Activated CD8-positive, alpha-beta memory T cell treated with anti-CD3 and anti-CD28 coated beads for 24 hours (primary cell): ENCODE results near the gene CEACAM7.

Source experiments
- DNase-seq: peaks from one replicate; pipeline ENCODE4 v3.0.0-alpha.2; 2020

Gene CEACAM7

DNA sequence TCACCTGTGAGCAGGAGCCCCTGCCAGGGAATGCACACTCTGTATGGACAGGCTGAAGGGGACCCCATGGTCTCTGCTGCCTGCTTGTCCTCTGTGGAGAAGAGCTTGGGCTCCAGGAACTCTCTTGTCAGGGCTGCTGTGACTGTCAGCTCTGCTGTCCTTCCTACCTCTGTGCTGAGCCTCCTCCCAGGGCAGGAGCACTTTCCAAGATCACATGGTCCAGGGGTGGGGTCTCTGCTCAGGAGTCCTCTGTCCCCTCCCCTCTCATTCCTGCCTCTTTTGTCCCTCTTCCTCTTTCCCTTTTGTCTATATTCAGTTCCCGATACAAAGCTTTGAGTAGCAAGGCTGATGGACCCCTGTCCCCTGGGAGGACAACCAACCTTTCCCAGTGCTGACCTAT lies at the start of gene CEACAM7:
TSS of gene CEACAM7 (minus strand) at position 173 of the 400 bp plus-strand sequence. CDS start at position 68, 105 bp downstream.
- no peak for DNase-seq

DNA sequence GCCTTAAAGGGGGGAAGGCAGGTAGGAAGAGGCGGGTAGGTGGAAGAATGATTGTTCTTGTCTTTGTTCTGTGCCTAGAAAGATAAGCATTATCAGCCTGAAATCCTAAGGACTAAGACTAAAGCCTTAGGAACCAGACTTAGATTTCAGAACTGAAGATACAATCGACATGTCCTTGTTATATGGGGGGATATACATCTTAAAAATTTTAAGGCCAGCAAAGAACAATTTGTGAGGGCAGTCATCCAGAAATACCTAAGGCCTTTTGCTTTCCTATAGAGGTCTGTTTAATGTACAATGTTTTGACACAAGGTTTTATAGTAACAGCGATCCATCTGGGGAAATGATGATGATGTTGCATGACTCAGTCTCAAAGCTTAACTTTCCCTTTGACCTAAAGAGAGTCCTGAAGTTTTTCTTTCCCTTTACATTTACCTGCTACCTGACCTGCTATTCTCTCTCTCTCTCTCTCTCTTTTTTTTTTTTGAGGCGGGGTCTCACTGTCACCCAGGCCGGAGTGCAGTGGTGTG lies 47.1 kb upstream of the CEACAM7 start:
- no peak for DNase-seq

DNA sequence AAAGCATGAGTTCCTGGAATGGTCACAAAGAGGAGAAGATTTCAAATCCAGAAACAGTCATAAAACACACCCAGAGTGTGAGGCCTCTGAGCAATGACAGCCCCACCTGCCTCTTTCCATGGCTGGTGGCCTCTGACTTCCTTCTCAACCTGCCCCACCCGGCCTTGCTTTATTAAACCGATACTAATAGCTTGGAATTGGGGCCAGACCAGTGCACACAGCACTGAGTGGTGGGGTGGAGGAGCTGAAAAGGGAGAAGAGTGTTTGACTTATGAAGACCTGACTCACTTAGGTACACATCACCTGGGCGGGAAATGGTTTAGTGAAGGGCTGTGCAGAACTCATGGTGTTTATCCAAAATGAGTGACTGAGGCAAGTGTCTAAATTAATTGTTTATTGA lies 46.5 kb upstream of the CEACAM7 start:
- no peak for DNase-seq

DNA sequence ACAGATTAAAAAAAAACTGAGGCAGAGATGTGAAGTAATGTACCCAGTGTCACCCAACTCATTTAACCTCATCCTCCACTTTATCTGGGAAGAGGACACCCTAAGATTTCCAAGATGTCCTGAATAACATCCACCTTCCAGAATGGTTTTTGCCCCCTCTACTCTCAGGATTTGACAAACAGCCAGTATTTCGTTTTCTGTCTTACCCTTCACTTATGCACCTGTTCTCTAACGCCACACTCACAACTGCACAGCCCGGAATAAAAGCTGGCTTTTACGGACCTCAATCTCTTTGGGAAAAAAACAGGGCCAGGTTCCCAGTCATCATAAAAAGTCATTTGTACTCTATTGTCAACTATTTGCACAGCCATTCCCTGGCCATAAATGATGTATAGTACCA lies 46.1 kb upstream of the CEACAM7 start:
- DNase-seq = no peak

DNA sequence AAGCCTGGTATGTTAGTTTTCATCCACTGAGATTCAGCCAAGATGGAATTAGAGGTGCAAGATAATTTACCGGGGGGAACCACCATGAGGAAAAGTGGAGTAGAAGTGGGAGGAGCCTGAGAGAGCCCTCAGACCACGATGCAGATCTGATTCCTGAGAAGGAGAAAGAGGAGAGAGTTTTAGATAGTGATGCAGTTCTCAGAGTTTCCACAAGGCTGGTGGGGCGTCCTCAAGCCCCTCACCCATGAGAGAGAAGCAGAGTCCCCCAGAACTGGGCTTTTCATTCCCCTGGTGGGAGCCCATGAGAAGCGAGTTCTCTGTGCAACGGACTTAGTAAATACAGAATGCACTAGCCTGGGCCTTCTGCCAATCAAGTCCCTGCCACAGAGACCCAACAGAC lies 38.4 kb upstream of the CEACAM7 start:
- no peak for DNase-seq

DNA sequence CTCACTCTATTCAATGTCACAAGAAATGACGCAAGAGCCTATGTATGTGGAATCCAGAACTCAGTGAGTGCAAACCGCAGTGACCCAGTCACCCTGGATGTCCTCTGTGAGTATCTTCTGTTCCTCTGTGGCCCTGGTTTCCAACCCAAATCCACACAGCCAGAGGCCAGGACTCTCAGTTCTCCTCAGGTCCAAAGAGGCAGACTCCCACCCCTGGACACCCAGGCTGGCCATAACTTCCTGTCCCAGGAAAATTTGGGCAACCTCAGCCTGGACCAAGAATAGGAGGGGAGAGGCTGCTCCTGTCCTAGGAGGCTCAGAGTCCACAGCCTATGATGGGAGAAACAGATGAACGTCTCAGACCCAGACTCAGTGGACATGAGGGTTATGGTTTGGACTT lies 32.0 kb upstream of the CEACAM7 start:
- DNase-seq = no peak

DNA sequence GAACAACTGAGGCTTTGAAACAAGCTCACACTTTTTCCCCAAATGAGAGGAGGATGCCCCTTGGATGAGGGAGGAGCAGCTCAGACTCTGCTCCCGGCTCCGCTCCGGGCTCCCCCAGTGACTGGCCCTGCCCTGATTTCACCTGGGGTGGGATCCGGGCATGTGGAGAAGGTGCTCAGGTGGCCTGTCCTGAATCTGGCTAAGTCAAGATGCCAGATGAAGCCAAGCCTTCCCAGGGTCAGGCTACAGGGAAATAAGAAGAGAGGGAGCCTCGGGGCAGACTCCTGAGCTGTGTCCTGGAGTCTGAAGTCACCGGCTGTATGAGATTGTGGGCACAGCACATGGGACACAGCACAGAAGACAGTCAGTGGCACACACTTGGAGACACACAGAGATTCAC lies 30.7 kb upstream of the CEACAM7 start:
- no peak for DNase-seq

DNA sequence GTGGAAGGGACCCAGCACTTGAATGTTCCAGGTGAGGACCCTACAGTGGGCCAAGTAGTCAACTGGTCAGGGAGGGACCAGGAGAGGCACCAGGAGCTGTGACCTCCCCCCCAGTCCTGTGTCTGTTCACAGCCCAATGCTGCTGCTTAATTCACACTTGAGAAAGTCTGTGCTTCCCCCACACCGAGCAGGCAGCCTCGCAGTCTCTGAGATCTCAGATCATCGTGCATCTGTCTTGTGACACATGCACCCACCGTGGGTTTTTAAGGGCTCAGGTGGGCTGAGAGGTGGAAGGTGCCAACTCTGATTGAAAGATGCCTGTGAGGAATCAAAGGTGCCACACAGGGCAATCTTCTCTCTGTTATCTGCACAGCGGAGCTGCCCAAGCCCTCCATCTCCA lies 26.5 kb upstream of the CEACAM7 start:
- no peak for DNase-seq

DNA sequence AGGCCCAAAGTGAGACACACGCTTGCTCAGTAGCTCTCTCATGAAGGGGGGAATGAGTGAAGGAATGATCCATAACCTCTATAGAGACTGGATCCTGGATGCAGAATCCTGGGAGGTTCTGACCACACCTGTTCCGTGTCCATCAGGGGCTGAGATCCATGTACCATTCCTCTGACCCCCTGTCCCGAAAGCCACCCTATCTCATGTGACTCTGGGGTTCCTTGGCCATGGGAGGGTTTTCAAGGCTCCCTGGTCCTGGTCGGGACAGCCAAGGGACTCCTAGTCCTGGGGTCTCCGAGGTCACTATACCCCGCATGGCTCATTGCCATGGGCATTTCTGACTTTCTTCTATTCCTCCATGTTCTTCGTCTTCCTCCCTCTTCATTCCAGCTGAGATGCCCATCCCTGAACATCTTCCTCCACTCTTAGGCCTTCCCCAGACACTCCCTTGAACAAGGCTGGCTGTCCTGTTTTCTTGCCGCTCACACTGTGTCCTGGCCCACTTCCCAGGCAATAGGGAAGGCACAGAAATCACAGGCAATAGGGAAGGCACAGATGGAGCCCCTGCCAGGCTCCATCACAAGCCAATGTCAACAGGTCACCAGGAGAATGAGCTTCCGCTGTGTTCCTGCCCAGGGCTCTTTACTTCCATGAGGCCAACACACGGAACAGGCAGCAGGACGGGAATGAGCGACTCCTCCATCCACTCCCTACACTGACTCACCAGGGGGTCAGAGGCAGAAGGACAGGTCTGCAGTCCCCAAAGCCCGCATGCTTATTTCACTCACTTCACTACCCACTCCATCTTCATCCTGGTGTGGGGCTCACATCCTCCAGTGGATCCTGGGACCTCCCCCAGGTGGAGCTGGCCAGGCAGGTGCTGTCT lies 23.5 kb upstream of the CEACAM7 start:
- DNase-seq = peak; percentile 37

DNA sequence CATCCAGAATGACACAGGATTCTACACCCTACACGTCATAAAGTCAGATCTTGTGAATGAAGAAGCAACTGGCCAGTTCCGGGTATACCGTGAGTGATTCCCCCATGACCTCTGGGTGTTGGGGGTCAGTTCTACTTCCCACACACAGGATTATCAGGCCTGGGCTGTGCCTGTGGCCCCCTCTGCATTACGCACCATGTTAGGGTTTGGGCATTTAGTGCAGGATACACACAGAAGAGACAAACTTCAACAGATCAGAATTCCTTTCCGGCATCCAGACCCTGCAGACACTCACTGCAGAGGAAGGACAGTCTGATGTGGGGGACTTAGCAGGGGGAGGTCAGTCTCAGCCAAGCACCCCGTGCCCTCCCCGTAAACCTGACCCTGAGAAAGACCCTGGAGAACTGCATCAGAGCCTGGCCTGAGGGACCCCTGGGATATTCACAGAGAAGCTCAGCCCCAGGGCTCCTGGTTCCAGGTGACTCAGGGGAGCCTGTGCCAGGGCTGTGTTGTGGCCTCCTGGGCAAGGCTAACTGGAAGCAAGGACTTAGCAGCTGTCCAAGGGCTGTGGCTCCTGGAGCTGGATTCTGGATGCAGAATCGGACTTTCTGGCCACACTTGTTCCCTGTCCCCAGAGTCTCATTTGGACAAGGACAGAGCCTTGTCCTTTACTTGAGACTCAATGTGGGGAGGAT lies 22.0 kb upstream of the CEACAM7 start:
- peak; percentile 56 for DNase-seq

DNA sequence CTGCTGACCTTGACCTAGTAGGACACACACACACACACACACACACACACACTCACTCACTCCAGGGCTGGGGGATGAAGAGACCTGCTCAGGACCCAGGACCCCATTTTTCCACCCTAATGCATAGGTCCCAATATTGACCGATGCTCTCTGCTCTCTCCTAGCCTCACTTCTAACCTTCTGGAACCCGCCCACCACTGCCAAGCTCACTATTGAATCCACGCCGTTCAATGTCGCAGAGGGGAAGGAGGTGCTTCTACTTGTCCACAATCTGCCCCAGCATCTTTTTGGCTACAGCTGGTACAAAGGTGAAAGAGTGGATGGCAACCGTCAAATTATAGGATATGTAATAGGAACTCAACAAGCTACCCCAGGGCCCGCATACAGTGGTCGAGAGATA lies 21.4 kb upstream of the CEACAM7 start:
- DNase-seq = peak; percentile 37

DNA sequence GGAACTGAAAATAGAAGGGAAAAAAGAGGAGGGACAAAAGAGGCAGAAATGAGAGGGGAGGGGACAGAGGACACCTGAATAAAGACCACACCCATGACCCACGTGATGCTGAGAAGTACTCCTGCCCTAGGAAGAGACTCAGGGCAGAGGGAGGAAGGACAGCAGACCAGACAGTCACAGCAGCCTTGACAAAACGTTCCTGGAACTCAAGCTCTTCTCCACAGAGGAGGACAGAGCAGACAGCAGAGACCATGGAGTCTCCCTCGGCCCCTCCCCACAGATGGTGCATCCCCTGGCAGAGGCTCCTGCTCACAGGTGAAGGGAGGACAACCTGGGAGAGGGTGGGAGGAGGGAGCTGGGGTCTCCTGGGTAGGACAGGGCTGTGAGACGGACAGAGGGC lies 20.4 kb upstream of the CEACAM7 start, which contains the start of gene CEACAM5:
TSS of gene CEACAM5 (plus strand) at position 146 of the 400 bp plus-strand sequence. CDS start at position 252, 106 bp downstream.
- peak; percentile 37 for DNase-seq

DNA sequence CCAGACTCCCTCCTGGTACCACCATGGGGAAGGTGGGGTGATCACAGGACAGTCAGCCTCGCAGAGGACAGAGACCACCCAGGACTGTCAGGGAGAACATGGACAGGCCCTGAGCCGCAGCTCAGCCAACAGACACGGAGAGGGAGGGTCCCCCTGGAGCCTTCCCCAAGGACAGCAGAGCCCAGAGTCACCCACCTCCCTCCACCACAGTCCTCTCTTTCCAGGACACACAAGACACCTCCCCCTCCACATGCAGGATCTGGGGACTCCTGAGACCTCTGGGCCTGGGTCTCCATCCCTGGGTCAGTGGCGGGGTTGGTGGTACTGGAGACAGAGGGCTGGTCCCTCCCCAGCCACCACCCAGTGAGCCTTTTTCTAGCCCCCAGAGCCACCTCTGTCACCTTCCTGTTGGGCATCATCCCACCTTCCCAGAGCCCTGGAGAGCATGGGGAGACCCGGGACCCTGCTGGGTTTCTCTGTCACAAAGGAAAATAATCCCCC lies 19.9 kb upstream of the CEACAM7 start:
- DNase-seq = peak; percentile 54

DNA sequence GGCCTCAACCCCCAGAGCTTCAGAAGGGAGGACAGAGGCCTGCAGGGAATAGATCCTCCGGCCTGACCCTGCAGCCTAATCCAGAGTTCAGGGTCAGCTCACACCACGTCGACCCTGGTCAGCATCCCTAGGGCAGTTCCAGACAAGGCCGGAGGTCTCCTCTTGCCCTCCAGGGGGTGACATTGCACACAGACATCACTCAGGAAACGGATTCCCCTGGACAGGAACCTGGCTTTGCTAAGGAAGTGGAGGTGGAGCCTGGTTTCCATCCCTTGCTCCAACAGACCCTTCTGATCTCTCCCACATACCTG lies 19.4 kb upstream of the CEACAM7 start:
- DNase-seq = no peak

DNA sequence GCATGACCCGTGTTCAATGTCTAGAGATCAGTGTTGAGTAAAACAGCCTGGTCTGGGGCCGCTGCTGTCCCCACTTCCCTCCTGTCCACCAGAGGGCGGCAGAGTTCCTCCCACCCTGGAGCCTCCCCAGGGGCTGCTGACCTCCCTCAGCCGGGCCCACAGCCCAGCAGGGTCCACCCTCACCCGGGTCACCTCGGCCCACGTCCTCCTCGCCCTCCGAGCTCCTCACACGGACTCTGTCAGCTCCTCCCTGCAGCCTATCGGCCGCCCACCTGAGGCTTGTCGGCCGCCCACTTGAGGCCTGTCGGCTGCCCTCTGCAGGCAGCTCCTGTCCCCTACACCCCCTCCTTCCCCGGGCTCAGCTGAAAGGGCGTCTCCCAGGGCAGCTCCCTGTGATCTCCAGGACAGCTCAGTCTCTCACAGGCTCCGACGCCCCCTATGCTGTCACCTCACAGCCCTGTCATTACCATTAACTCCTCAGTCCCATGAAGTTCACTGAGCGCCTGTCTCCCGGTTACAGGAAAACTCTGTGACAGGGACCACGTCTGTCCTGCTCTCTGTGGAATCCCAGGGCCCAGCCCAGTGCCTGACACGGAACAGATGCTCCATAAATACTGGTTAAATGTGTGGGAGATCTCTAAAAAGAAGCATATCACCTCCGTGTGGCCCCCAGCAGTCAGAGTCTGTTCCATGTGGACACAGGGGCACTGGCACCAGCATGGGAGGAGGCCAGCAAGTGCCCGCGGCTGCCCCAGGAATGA lies 18.9 kb upstream of the CEACAM7 start:
- peak; percentile 89 for DNase-seq

DNA sequence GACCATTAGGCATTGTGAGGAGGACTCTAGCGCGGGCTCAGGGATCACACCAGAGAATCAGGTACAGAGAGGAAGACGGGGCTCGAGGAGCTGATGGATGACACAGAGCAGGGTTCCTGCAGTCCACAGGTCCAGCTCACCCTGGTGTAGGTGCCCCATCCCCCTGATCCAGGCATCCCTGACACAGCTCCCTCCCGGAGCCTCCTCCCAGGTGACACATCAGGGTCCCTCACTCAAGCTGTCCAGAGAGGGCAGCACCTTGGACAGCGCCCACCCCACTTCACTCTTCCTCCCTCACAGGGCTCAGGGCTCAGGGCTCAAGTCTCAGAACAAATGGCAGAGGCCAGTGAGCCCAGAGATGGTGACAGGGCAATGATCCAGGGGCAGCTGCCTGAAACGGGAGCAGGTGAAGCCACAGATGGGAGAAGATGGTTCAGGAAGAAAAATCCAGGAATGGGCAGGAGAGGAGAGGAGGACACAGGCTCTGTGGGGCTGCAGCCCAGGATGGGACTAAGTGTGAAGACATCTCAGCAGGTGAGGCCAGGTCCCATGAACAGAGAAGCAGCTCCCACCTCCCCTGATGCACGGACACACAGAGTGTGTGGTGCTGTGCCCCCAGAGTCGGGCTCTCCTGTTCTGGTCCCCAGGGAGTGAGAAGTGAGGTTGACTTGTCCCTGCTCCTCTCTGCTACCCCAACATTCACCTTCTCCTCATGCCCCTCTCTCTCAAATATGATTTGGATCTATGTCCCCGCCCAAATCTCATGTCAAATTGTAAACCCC lies 17.5 kb upstream of the CEACAM7 start:
- peak; percentile 69 for DNase-seq

DNA sequence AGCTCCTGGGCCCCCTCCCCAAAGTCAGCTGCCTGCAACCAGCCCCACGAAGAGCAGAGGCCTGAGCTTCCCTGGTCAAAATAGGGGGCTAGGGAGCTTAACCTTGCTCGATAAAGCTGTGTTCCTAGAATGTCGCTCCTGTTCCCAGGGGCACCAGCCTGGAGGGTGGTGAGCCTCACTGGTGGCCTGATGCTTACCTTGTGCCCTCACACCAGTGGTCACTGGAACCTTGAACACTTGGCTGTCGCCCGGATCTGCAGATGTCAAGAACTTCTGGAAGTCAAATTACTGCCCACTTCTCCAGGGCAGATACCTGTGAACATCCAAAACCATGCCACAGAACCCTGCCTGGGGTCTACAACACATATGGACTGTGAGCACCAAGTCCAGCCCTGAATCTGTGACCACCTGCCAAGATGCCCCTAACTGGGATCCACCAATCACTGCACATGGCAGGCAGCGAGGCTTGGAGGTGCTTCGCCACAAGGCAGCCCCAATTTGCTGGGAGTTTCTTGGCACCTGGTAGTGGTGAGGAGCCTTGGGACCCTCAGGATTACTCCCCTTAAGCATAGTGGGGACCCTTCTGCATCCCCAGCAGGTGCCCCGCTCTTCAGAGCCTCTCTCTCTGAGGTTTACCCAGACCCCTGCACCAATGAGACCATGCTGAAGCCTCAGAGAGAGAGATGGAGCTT lies 15.7 kb upstream of the CEACAM7 start:
- peak; percentile 40 for DNase-seq

DNA sequence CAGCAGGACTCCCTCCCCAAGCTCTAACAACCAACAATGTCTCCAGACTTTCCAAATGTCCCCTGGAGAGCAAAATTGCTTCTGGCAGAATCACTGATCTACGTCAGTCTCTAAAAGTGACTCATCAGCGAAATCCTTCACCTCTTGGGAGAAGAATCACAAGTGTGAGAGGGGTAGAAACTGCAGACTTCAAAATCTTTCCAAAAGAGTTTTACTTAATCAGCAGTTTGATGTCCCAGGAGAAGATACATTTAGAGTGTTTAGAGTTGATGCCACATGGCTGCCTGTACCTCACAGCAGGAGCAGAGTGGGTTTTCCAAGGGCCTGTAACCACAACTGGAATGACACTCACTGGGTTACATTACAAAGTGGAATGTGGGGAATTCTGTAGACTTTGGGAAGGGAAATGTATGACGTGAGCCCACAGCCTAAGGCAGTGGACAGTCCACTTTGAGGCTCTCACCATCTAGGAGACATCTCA lies 14.1 kb upstream of the CEACAM7 start:
- DNase-seq = peak; percentile 3

DNA sequence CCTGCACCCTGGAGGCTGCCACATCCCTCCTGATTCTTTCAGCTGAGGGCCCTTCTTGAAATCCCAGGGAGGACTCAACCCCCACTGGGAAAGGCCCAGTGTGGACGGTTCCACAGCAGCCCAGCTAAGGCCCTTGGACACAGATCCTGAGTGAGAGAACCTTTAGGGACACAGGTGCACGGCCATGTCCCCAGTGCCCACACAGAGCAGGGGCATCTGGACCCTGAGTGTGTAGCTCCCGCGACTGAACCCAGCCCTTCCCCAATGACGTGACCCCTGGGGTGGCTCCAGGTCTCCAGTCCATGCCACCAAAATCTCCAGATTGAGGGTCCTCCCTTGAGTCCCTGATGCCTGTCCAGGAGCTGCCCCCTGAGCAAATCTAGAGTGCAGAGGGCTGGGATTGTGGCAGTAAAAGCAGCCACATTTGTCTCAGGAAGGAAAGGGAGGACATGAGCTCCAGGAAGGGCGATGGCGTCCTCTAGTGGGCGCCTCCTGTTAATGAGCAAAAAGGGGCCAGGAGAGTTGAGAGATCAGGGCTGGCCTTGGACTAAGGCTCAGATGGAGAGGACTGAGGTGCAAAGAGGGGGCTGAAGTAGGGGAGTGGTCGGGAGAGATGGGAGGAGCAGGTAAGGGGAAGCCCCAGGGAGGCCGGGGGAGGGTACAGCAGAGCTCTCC lies 13.5 kb upstream of the CEACAM7 start:
- peak; percentile 43 for DNase-seq

DNA sequence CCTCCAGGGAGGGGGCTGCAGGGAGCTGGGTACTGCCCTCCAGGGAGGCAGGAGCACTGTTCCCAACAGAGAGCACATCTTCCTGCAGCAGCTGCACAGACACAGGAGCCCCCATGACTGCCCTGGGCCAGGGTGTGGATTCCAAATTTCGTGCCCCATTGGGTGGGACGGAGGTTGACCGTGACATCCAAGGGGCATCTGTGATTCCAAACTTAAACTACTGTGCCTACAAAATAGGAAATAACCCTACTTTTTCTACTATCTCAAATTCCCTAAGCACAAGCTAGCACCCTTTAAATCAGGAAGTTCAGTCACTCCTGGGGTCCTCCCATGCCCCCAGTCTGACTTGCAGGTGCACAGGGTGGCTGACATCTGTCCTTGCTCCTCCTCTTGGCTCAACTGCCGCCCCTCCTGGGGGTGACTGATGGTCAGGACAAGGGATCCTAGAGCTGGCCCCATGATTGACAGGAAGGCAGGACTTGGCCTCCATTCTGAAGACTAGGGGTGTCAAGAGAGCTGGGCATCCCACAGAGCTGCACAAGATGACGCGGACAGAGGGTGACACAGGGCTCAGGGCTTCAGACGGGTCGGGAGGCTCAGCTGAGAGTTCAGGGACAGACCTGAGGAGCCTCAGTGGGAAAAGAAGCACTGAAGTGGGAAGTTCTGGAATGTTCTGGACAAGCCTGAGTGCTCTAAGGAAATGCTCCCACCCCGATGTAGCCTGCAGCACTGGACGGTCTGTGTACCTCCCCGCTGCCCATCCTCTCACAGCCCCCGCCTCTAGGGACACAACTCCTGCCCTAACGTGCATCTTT lies 12.5 kb upstream of the CEACAM7 start:
- DNase-seq = peak; percentile 9
